Natural killer cell (primary cell): ENCODE data around the gene SUSD5. TPM values are rescaled to one million over a fixed set of nuclear protein-coding genes. Genes with fewer than 3 reads are reported as not detected.

ENCODE experiments used
- ATAC-seq, 3 donors: fragments of 150-1000 bp in 2 of 3; fragments of 200-7000 bp in 1 of 3; cut with Tn5 transposase; 1 replicate in 1 of 3; 2 replicates in 2 of 3; pipeline ENCODE4 v1.10.0; 2021; ENCODE audit warnings: mild to moderate bottlenecking in 2 of 3, moderate library complexity in 2 of 3
- DNase-seq, 2 donors: peaks; one replicate each; pipeline versions ENCODE4 v3.0.0 to v3.0.0-alpha.2; 2013 to 2021; ENCODE audit warnings: mixed read lengths in 1 of 2
- H3K27ac ChIP-seq: one replicate; pipeline ENCODE4 v1.5.1; 2013; ENCODE audit warnings: mild to moderate bottlenecking, low read length
- H3K27me3 ChIP-seq: one replicate; pipeline ENCODE4 v1.6.1; 2013; ENCODE audit warnings: low read length; ENCODE audit not compliant: control insufficient read depth, insufficient read depth
- H3K36me3 ChIP-seq: one replicate; pipeline ENCODE4 v1.6.1; 2013; ENCODE audit warnings: low read length; ENCODE audit not compliant: control insufficient read depth, insufficient read depth
- H3K4me1 ChIP-seq: one replicate; pipeline ENCODE4 v1.6.1; 2013; ENCODE audit warnings: low read length; ENCODE audit not compliant: control insufficient read depth, insufficient read depth
- H3K4me3 ChIP-seq: one replicate; pipeline ENCODE4 v1.5.1; 2013; ENCODE audit warnings: low read length
- H3K9me3 ChIP-seq: one replicate; pipeline ENCODE4 v1.6.1; 2013; ENCODE audit warnings: low read length; ENCODE audit not compliant: control insufficient read depth, insufficient read depth
- H3K27ac Mint-ChIP-seq, 2 donors: one replicate each; pipeline ENCODE4 v1.8.0; 2022; ENCODE audit warnings: mild to moderate bottlenecking in 2 of 2, mixed read lengths in 2 of 2, moderate library complexity in 1 of 2
- H3K27me3 Mint-ChIP-seq, 2 donors: one replicate each; pipeline ENCODE4 v1.8.0; 2022; ENCODE audit warnings: low read depth in 2 of 2, mixed read lengths in 2 of 2
- H3K36me3 Mint-ChIP-seq: one replicate; pipeline ENCODE4 v1.8.0; 2022; ENCODE audit warnings: mixed read lengths
- H3K4me1 Mint-ChIP-seq, 2 donors: one replicate each; pipeline ENCODE4 v1.8.0; 2022; ENCODE audit warnings: mixed read lengths in 2 of 2
- H3K4me3 Mint-ChIP-seq: one replicate; pipeline ENCODE4 v1.8.0; 2022; ENCODE audit warnings: mild to moderate bottlenecking, moderate library complexity, mixed read lengths
- H3K9me3 Mint-ChIP-seq, 2 donors: one replicate each; pipeline ENCODE4 v1.8.0; 2022; ENCODE audit warnings: mixed read lengths in 2 of 2
- CTCF ChIP-seq: fragments of 200-600 bp; IDR thresholded peaks from one replicate; pipeline ENCODE4 v1.8.0; 2022; ENCODE audit warnings: antibody characterized with exemption
- WGBS: methylation state at CpG from one replicate; pipeline ENCODE4 v1.1.7; 2013; ENCODE audit warnings: missing lambda C conversion rate; ENCODE audit not compliant: insufficient coverage; 5-methylcytosine and 5-hydroxymethylcytosine counted together
- intact Hi-C: fragments of 100-400 bp; cut with micrococcal nuclease; formaldehyde crosslinking; loops from one replicate; pipeline ENCODE4 v1.14.2; 2022
- total RNA-seq, 4 donors: library from RNA; stranded (reverse); fragments of 120-200 nt in 1 of 4; gene quantifications; one replicate each; pipeline versions ENCODE4 v1.2.3 to v1.2.4, GENCODE V29; 2013 to 2022

Gene SUSD5
- total RNA-seq, 3 donors from 2014 or later (not counting 1 experiment from before 2014, with no cell fraction given), result not detected

DNA sequence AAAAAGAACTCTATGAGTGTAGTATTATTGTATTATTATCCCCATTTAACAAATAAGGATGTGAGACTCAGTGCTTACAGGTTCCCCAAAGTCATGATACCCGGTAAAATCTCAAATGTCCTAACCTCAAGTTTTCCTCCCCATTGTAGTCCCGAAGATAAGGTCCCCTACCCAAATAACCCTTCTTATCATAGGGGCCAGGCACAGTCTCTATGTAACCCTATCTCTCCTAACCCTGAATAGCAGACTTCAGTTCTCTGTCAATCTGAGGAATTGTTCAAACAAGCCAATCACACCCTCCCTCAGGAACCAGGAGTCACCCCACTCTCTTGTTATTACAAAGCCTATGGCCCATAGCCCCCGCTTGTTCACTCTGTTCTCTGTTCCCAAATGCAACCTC lies 10.5 kb upstream of the SUSD5 start:
- WGBS, result 92% methylated on average over 3 of the region's 3 CpGs
- H3K4me1 Mint-ChIP-seq, result no peaks in the 10 kb centered on the region
- H3K27me3 ChIP-seq, result no peaks in the 10 kb centered on the region
- H3K36me3 Mint-ChIP-seq, result no peaks in the 10 kb centered on the region
- H3K4me3 Mint-ChIP-seq, result no peak overlapping the region
- H3K27ac ChIP-seq, result no peak overlapping the region
- no peaks in the 10 kb centered on the region for H3K36me3 ChIP-seq
- ATAC-seq (no peak), DNase-seq (no peak)
- no peak overlapping the region for H3K27ac Mint-ChIP-seq
- peaks cover 0 to 3% of the 10 kb centered on the region in 2 donors for H3K27me3 Mint-ChIP-seq
- intact Hi-C loops, result no loop called here
- no peaks in the 10 kb centered on the region for H3K4me1 ChIP-seq
- H3K4me3 ChIP-seq, result no peak overlapping the region
- H3K9me3 Mint-ChIP-seq, result peaks cover 0 to 2% of the 10 kb centered on the region in 2 donors
- no peaks in the 10 kb centered on the region for H3K9me3 ChIP-seq
- no peak for TF ChIP-seq CTCF

DNA sequence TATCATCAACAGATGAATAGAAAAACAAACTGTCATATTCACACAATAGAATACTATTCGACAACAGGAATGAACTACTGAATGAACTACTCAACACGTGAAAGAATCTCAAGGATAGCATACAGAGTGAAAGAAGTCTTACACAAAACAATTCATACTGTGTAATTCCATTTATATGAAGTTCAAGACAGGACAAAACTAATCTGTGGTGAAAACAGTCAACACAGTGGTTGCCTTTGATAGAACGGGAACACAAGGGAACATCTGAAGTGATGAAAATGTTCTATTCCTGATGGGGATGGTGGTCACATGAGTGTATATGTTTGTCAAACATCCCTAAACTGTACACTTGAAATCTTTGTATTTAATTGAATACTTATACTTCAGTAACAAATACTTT lies 2.6 kb upstream of the SUSD5 start:
- intact Hi-C loops, result no loop called here
- Histone ChIP-seq H3K4me3 (no peak overlapping the region), H3K27me3 (peaks cover 16% of the 10 kb centered on the region), H3K27ac (no peak overlapping the region), H3K36me3 (no peaks in the 10 kb centered on the region), H3K9me3 (no peaks in the 10 kb centered on the region), H3K4me1 (no peaks in the 10 kb centered on the region)
- Mint-ChIP-seq H3K4me3 (no peak overlapping the region), H3K36me3 (no peaks in the 10 kb centered on the region), H3K27ac (no peak overlapping the region), H3K4me1 (no peaks in the 10 kb centered on the region), H3K9me3 (no peaks in the 10 kb centered on the region), H3K27me3 (peaks cover 21 to 29% of the 10 kb centered on the region in 2 donors)
- no peak for DNase-seq
- ATAC-seq, result no peak
- no peak for TF ChIP-seq CTCF
- WGBS, result 89% methylated on average over 3 of the region's 3 CpGs

DNA sequence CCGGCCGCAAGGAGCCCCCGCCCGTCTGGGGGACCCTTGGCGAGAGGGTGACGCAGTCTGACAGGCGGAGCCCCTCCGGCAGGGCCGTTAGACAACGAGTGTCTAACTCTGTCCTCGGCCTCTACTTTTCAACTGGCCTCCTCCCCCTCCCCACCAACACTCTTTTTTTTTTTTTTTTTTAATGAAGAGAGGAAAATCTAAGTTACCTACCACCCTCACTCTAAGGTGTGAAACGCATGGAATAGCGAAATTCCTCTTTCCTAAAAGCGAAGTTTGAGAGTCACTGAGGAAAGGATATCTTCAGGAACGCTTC lies 521 bp upstream of the SUSD5 start:
- no peak overlapping the region for H3K27ac Mint-ChIP-seq
- ATAC-seq (no peak), DNase-seq (no peak)
- no peaks in the 10 kb centered on the region for H3K4me1 ChIP-seq
- no peak overlapping the region for H3K4me3 Mint-ChIP-seq
- TF ChIP-seq CTCF, result no peak
- no peaks in the 10 kb centered on the region for H3K36me3 Mint-ChIP-seq
- peaks cover 33 to 43% of the 10 kb centered on the region in 2 donors for H3K27me3 Mint-ChIP-seq
- H3K4me1 Mint-ChIP-seq, result no peaks in the 10 kb centered on the region
- no peak overlapping the region for H3K27ac ChIP-seq
- no peaks in the 10 kb centered on the region for H3K36me3 ChIP-seq
- H3K4me3 ChIP-seq, result no peak overlapping the region
- intact Hi-C loops, result no loop called here
- no peaks in the 10 kb centered on the region for H3K9me3 Mint-ChIP-seq
- 11% methylated on average over 14 of the region's 15 CpGs for WGBS
- no peaks in the 10 kb centered on the region for H3K9me3 ChIP-seq
- peaks cover 21% of the 10 kb centered on the region for H3K27me3 ChIP-seq

DNA sequence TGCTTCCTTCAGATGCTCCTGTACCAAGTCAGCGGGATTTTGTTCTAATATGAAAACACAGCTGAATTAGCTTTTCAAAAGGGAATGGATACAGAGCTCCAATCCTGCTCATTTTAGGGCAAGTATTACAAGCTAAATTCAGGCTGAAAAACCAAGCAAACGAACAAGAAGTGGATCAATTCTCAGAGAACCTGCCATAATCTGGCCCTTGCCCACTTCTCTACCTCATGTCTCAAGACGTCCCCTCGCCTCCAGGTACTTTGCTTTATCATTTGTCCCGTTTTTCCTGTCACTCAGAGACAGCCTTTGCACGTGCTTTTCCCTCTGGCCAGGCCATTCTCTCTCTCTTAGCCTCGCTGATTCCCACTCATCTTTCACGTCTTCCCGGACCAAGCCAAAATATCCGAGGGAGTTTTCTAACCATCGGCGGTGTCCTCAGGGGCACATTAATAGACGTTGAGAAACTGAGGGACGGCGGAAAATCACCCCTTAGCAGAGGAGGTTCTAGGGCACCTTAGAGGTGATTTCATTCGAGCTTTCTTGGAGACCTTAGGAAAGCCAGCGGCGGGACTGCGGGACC lies 654 bp downstream of the SUSD5 start:
- Histone ChIP-seq H3K27ac (no peak overlapping the region), H3K4me1 (no peaks in the 10 kb centered on the region), H3K9me3 (no peaks in the 10 kb centered on the region), H3K36me3 (no peaks in the 10 kb centered on the region), H3K4me3 (no peak overlapping the region), H3K27me3 (peaks cover 21% of the 10 kb centered on the region)
- DNase-seq (no peak), ATAC-seq (no peak)
- no peaks in the 10 kb centered on the region for H3K36me3 Mint-ChIP-seq
- no peaks in the 10 kb centered on the region for H3K9me3 Mint-ChIP-seq
- intact Hi-C loops, result no loop called here
- no peak overlapping the region for H3K4me3 Mint-ChIP-seq
- H3K4me1 Mint-ChIP-seq, result no peaks in the 10 kb centered on the region
- TF ChIP-seq CTCF, result no peak
- H3K27ac Mint-ChIP-seq, result no peak overlapping the region
- H3K27me3 Mint-ChIP-seq, result peaks cover 33 to 43% of the 10 kb centered on the region in 2 donors
- 5% methylated on average over 19 of the region's 19 CpGs for WGBS
